Endodermal cell (in vitro differentiated cells): ENCODE data around the gene ANKRD27. TPM values are rescaled to one million over a fixed set of nuclear protein-coding genes. Genes with fewer than 3 reads are reported as not detected.

Experiments
- DNase-seq: peaks from one replicate; pipeline ENCODE4 v3.0.0-alpha.2; 2017
- H3K27ac ChIP-seq: 2 replicates; pipeline ENCODE4 v1.5.1; 2013; ENCODE audit warnings: mild to moderate bottlenecking, low read depth, low read length, moderate library complexity
- H3K27me3 ChIP-seq: 2 replicates; pipeline ENCODE4 v1.6.1; 2013; ENCODE audit warnings: mild to moderate bottlenecking, low read length, moderate library complexity; ENCODE audit not compliant: insufficient read depth, control insufficient read depth, poor library complexity, severe bottlenecking
- H3K36me3 ChIP-seq: 2 replicates; pipeline ENCODE4 v1.7.0; 2013; ENCODE audit warnings: mild to moderate bottlenecking, low read length, moderate library complexity; ENCODE audit not compliant: control insufficient read depth, insufficient read depth
- H3K4me1 ChIP-seq: one replicate; pipeline ENCODE4 v1.7.0; 2013; ENCODE audit warnings: low read length; ENCODE audit not compliant: control insufficient read depth, insufficient read depth
- H3K4me3 ChIP-seq: 2 replicates; pipeline ENCODE4 v1.5.1; 2013; ENCODE audit warnings: mild to moderate bottlenecking, low read length, moderate library complexity
- H3K9ac ChIP-seq: 2 replicates; pipeline ENCODE4 v1.6.1; 2013; ENCODE audit warnings: mild to moderate bottlenecking, low read length, moderate library complexity; ENCODE audit not compliant: poor library complexity, severe bottlenecking; ENCODE audit errors: extremely low read depth
- H3K9me3 ChIP-seq: 2 replicates; pipeline ENCODE4 v1.6.1; 2013; ENCODE audit warnings: mild to moderate bottlenecking, low read length, moderate library complexity; ENCODE audit not compliant: control insufficient read depth
- H3K27ac Mint-ChIP-seq: 2 replicates; pipeline ENCODE4 v1.8.0; 2020; ENCODE audit warnings: mixed read lengths
- H3K27me3 Mint-ChIP-seq: 2 replicates; pipeline ENCODE4 v1.8.0; 2021; ENCODE audit warnings: mild to moderate bottlenecking, mixed read lengths; ENCODE audit not compliant: insufficient read depth
- H3K36me3 Mint-ChIP-seq: 2 replicates; pipeline ENCODE4 v1.8.0; 2020; ENCODE audit warnings: low read depth, mixed read lengths
- H3K4me1 Mint-ChIP-seq: 2 replicates; pipeline ENCODE4 v1.8.0; 2020; ENCODE audit warnings: mixed read lengths
- H3K4me3 Mint-ChIP-seq: 2 replicates; pipeline ENCODE4 v1.8.0; 2020; ENCODE audit warnings: mild to moderate bottlenecking, moderate library complexity, mixed read lengths
- H3K9me3 Mint-ChIP-seq: 2 replicates; pipeline ENCODE4 v1.8.0; 2020; ENCODE audit warnings: mild to moderate bottlenecking, mixed read lengths
- WGBS, 2 experiments: methylation state at CpG; one replicate each; pipeline versions ENCODE4 v1.1.5 to v1.1.7; 2013; ENCODE audit warnings: missing lambda C conversion rate in 2 of 2, mixed read lengths in 1 of 2; ENCODE audit not compliant: insufficient coverage in 1 of 2, insufficient read length in 1 of 2; 5-methylcytosine and 5-hydroxymethylcytosine counted together
- total RNA-seq, 2 donors: library from RNA; stranded (reverse); fragmentation: NEBNext Ultra II Directional in 1 of 2; extraction: Animal tissue kit (Norgen Biotek cat#: 25700) in 1 of 2; gene quantifications; 2 replicates in 1 of 2; 3 replicates in 1 of 2; pipeline ENCODE4 v1.2.1, GENCODE V29; 2021
- TF ChIP-seq, protein P1 (sequence below): fragments of 200-600 bp; sonication (generic); conservative IDR thresholded peaks from 2 replicates; pipeline ENCODE4 v1.5.0; 2021; ENCODE audit warnings: antibody characterized with exemption, mild to moderate bottlenecking

Gene ANKRD27
- total RNA-seq, 2 donors from 2014 or later = 35.1 to 35.9 TPM

DNA sequence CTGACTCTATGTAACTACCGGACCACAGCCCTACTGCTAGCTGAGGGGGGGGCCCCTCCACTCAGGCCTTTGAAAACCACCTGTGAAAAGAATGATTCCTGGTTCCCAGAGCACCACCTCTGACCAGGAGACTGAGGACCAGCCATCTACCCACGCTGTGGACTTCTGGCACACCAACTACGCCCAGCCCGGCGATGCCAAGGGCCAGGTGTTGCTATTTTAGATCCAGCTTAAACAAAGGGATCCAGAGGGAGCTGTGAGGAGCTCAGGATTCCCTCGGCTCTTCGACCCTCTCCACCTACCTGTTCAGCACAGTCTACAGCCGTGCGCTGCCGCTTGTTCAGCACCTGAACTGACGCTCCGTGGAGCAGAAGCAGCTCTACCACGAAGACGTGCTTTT is 71.0 kb downstream of the ANKRD27 start:
- H3K9ac ChIP-seq = no peak overlapping the region
- Mint-ChIP-seq H3K36me3 (peaks cover 67% of the 10 kb centered on the region), H3K9me3 (no peaks in the 10 kb centered on the region), H3K4me1 (no peaks in the 10 kb centered on the region), H3K27ac (no peak overlapping the region), H3K27me3 (no peaks in the 10 kb centered on the region), H3K4me3 (no peak overlapping the region)
- TF ChIP-seq, protein P1, sequence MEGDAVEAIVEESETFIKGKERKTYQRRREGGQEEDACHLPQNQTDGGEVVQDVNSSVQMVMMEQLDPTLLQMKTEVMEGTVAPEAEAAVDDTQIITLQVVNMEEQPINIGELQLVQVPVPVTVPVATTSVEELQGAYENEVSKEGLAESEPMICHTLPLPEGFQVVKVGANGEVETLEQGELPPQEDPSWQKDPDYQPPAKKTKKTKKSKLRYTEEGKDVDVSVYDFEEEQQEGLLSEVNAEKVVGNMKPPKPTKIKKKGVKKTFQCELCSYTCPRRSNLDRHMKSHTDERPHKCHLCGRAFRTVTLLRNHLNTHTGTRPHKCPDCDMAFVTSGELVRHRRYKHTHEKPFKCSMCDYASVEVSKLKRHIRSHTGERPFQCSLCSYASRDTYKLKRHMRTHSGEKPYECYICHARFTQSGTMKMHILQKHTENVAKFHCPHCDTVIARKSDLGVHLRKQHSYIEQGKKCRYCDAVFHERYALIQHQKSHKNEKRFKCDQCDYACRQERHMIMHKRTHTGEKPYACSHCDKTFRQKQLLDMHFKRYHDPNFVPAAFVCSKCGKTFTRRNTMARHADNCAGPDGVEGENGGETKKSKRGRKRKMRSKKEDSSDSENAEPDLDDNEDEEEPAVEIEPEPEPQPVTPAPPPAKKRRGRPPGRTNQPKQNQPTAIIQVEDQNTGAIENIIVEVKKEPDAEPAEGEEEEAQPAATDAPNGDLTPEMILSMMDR = no peak
- H3K9me3 ChIP-seq = no peaks in the 10 kb centered on the region
- WGBS, 2 experiments = 97% methylated on average over 14 of the region's 14 CpGs
- H3K27ac ChIP-seq = no peak overlapping the region
- H3K4me1 ChIP-seq = no peaks in the 10 kb centered on the region
- no peak overlapping the region for H3K4me3 ChIP-seq
- no peak for DNase-seq
- peaks cover 79% of the 10 kb centered on the region for H3K36me3 ChIP-seq
- no peaks in the 10 kb centered on the region for H3K27me3 ChIP-seq

DNA sequence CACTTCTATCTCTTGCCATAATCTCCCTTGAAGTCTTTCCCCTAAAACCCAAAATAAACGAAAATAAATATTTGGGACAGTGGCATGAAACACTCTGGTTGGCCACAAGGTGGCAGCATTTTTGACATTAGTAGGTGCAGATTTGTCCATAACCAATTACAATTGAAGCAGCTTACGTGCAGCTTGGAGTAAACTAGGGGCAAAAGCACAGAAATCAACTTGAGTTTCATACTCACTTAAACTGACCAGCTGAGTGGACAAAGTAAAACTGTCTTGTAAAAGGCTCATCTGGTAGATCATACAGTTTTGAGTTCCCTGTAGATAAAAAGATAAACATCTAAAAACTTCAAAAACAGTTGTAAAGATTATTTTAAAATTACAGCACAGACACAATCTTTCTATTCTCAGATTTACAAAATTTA is 75.2 kb downstream of the ANKRD27 start:
- H3K4me1 ChIP-seq = no peaks in the 10 kb centered on the region
- TF ChIP-seq, protein P1 = peak; percentile 87
- peaks cover 7% of the 10 kb centered on the region for H3K4me1 Mint-ChIP-seq
- H3K27ac ChIP-seq = no peak overlapping the region
- no peaks in the 10 kb centered on the region for H3K27me3 ChIP-seq
- H3K9me3 ChIP-seq = no peaks in the 10 kb centered on the region
- peaks cover 79% of the 10 kb centered on the region for H3K36me3 Mint-ChIP-seq
- H3K9me3 Mint-ChIP-seq = no peaks in the 10 kb centered on the region
- H3K9ac ChIP-seq = no peak overlapping the region
- WGBS, 2 experiments = 64 to 78% methylated on average over 2 of the region's 2 CpGs
- DNase-seq = peak; percentile 55
- peaks cover 87% of the 10 kb centered on the region for H3K36me3 ChIP-seq
- H3K27ac Mint-ChIP-seq = no peak overlapping the region
- no peak overlapping the region for H3K4me3 ChIP-seq
- no peaks in the 10 kb centered on the region for H3K27me3 Mint-ChIP-seq
- no peak overlapping the region for H3K4me3 Mint-ChIP-seq

DNA sequence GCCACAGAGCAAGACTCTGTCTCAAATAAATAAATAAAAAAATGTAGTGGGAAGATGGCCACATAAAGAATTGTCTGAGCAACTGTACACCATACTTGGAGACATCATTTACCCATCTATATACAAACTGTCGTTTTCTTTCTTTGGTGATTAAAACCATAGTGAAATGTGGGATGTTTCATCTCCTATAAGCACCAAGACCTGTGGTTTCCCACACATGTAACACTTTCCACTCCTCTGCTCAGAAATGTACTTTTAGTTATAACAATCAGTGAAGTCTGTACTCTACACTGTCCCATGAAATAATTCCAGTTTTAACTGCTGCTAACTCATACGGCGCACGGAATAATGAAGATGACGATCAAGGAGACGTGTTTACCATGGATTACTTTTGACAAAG is 75.7 kb downstream of the ANKRD27 start:
- H3K9ac ChIP-seq = no peak overlapping the region
- H3K36me3 ChIP-seq = peaks cover 88% of the 10 kb centered on the region
- Mint-ChIP-seq H3K9me3 (peaks cover 2% of the 10 kb centered on the region), H3K4me3 (no peak overlapping the region), H3K27ac (no peak overlapping the region), H3K4me1 (peaks cover 9% of the 10 kb centered on the region), H3K36me3 (peaks cover 81% of the 10 kb centered on the region), H3K27me3 (no peaks in the 10 kb centered on the region)
- DNase-seq = no peak
- H3K4me3 ChIP-seq = no peak overlapping the region
- TF ChIP-seq, protein P1 = no peak
- H3K27me3 ChIP-seq = no peaks in the 10 kb centered on the region
- 94 to 96% methylated on average over 5 to 6 of the region's 6 CpGs for WGBS, 2 experiments
- H3K9me3 ChIP-seq = peaks cover 2% of the 10 kb centered on the region
- no peaks in the 10 kb centered on the region for H3K4me1 ChIP-seq
- no peak overlapping the region for H3K27ac ChIP-seq
